Right lobe of liver (tissue), 6 donors: ENCODE data around the gene SLC25A3. TPM values are rescaled to one million over a fixed set of nuclear protein-coding genes. Genes with fewer than 3 reads are reported as not detected.

Source experiments
- ATAC-seq, 4 donors: fragments of 200-7000 bp; cut with Tn5 transposase; one replicate each; pipeline ENCODE4 v1.9.1; 2020; ENCODE audit warnings: mild to moderate bottlenecking in 4 of 4, moderate library complexity in 4 of 4
- DNase-seq, 3 donors: peaks; one replicate each; pipeline ENCODE4 v3.0.0-alpha.2; 2020
- H3K27ac ChIP-seq, 3 donors: fragments of 200-600 bp; one replicate each; pipeline ENCODE4 v1.8.0; 2022
- H3K27me3 ChIP-seq, 2 donors: fragments of 200-600 bp; one replicate each; pipeline ENCODE4 v1.8.0; 2022
- H3K36me3 ChIP-seq, 4 donors: fragments of 200-600 bp; sonication (generic) in 1 of 4; one replicate each; pipeline versions ENCODE4 v1.5.1 to v1.8.0; 2017 to 2022; ENCODE audit warnings: control low read depth in 1 of 4
- H3K4me1 ChIP-seq, 4 donors: fragments of 200-600 bp; sonication (generic) in 1 of 4; one replicate each; pipeline versions ENCODE4 v1.5.1 to v1.8.0; 2017 to 2022; ENCODE audit warnings: control low read depth in 1 of 4
- H3K4me3 ChIP-seq, 3 donors: fragments of 200-600 bp; one replicate each; pipeline ENCODE4 v1.8.0; 2022
- H3K9me3 ChIP-seq, 4 donors: fragments of 200-600 bp; sonication (generic) in 1 of 4; one replicate each; pipeline versions ENCODE4 v1.5.1 to v1.8.0; 2017 to 2022; ENCODE audit warnings: control low read depth in 1 of 4
- CTCF ChIP-seq, 4 donors: fragments of 200-600 bp in 3 of 4; fragments of 450-650 bp in 1 of 4; IDR thresholded peaks; one replicate each; pipeline versions ENCODE4 v1.5.1 to v1.8.0; 2016 to 2022; ENCODE audit warnings: antibody characterized with exemption in 4 of 4, mild to moderate bottlenecking in 2 of 4
- POLR2A ChIP-seq: fragments of 450-650 bp; IDR thresholded peaks from one replicate; pipeline ENCODE4 v1.6.1; 2017; ENCODE audit warnings: antibody characterized with exemption, mild to moderate bottlenecking
- WGBS: methylation state at CpG from one replicate; pipeline ENCODE4 v1.1.6; 2018; ENCODE audit warnings: low coverage, low lambda C conversion rate; ENCODE audit not compliant: insufficient coverage; ENCODE audit errors: missing lambda C conversion rate; 5-methylcytosine and 5-hydroxymethylcytosine counted together
- intact Hi-C, 2 donors: fragments of 100-400 bp; cut with DNase I; formaldehyde crosslinking; loops; one replicate each; pipeline versions ENCODE4 v1.11.2 to v1.14.1; 2022
- long read RNA-seq: library from polyadenylated mRNA; unstranded; transcript quantifications from one replicate; pipeline ENCODE4 v2.0.0, GENCODE V29; 2019
- total RNA-seq, 6 experiments: library from RNA; depleted of rRNA in 2 of 6; stranded (reverse); fragments of >200 nt in 2 of 6; fragmentation: NEBNext Ultra II Directional in 3 of 6; extraction: Animal tissue kit (Norgen Biotek cat#: 25700) in 3 of 6; gene quantifications; one replicate each; pipeline versions ENCODE4 v1.1.0 to v1.2.4, GENCODE V29; 2016 to 2023
- donor health status: DM: no; HTN: yes; CAD: no.
- donor health status: DM: no; HTN: no; CAD: no.
- donor health status: DM: no; HTN: no; CAD: no.
- donor health status: DM: no; HTN: yes; CAD: no.
- donor health status: DM: no; HTN: yes; CAD: no.

SLC25A3 gene
- total RNA-seq: 100 to 1,000 TPM; 257 to 421 (median 267) TPM
- long read RNA-seq, full-length matches to known transcripts: 158 of 169 reads
- long read RNA-seq, partial matches to known transcripts: 8 of 169 reads
- long read RNA-seq, other reads (novel, unspliced or antisense): 3 of 169 reads

GRCh38 chr12:98593351-98594049 lies at the start of gene SLC25A3:
Gene SLC25A3 (plus strand): TSS chr12:98593686. CDS start chr12:98593979, 293 bp downstream.
- H3K4me3 ChIP-seq: peak within 1 kb of the TSS; percentile 95 to 98 (median 95)
- DNase-seq: peak; percentile 96 to 98 (median 98)
- WGBS: 0% methylated on average over 11 of the region's 67 CpGs
- no peaks in the 10 kb centered on the region for H3K9me3 ChIP-seq
- peak; percentile 97 to 99 (median 98) for ATAC-seq
- TF ChIP-seq POLR2A (peak; percentile 97), CTCF (IDR thresholded peaks at IDR 0.05) (no peak)
- intact Hi-C loops: no loop called here
- H3K4me1 ChIP-seq: peaks cover 0 to 12% (median 5%) of the 10 kb centered on the region in 4 donors
- no peaks in the 10 kb centered on the region for H3K27me3 ChIP-seq
- H3K27ac ChIP-seq: peak within 1 kb of the TSS; percentile 99 to 100 (median 99)
- H3K36me3 ChIP-seq: peaks cover 12 to 29% (median 18%) of the 10 kb centered on the region in 4 donors

GRCh38 chr12:98543701-98544100 lies 49.8 kb upstream of the SLC25A3 start:
- no peak for ATAC-seq
- no peaks in the 10 kb centered on the region for H3K4me1 ChIP-seq
- peaks cover 0 to 26% (median 3%) of the 10 kb centered on the region in 4 donors for H3K36me3 ChIP-seq
- no peak for DNase-seq
- no peaks in the 10 kb centered on the region for H3K27me3 ChIP-seq
- intact Hi-C loops: no loop called here
- H3K27ac ChIP-seq: no peak overlapping the region
- H3K4me3 ChIP-seq: no peak overlapping the region
- H3K9me3 ChIP-seq: no peaks in the 10 kb centered on the region
- TF ChIP-seq CTCF (IDR thresholded peaks at IDR 0.05) (no peak), POLR2A (no peak)

- ATAC-seq (no peak), DNase-seq (no peak)
- TF ChIP-seq POLR2A (no peak), CTCF (IDR thresholded peaks at IDR 0.05) (no peak)
- H3K4me1 ChIP-seq: no peaks in the 10 kb centered on the region
- WGBS: 36% methylated on average over 1 of the region's 1 CpG
- no peak overlapping the region for H3K4me3 ChIP-seq
- H3K27ac ChIP-seq: no peak overlapping the region
- no peaks in the 10 kb centered on the region for H3K27me3 ChIP-seq
- H3K36me3 ChIP-seq: peaks cover 0 to 26% (median 5%) of the 10 kb centered on the region in 4 donors
- H3K9me3 ChIP-seq: no peaks in the 10 kb centered on the region
- intact Hi-C loops: no loop called here
Observed at GRCh38 chr12:98544751-98545150, 48.7 kb upstream of the SLC25A3 start.

GRCh38 chr12:98549371-98550110 lies 43.9 kb upstream of the SLC25A3 start:
- Histone ChIP-seq H3K9me3 (no peaks in the 10 kb centered on the region), H3K27me3 (no peaks in the 10 kb centered on the region), H3K36me3 (peaks cover 0 to 20% (median 5%) of the 10 kb centered on the region in 4 donors), H3K27ac (no peak overlapping the region), H3K4me1 (peaks cover 0 to 3% (median 0%) of the 10 kb centered on the region in 4 donors), H3K4me3 (no peak overlapping the region)
- WGBS: 86% methylated on average over 2 of the region's 5 CpGs
- TF ChIP-seq CTCF (IDR thresholded peaks at IDR 0.05) (no peak), POLR2A (no peak)
- DNase-seq: no peak
- intact Hi-C loops: no loop called here
- ATAC-seq: no peak
